KMS-11 (cell line): ENCODE data around the gene RAD51B.

Experiments used
- H2AFZ ChIP-seq: fragments of 200-600 bp; sonication (generic); 2 replicates; pipeline ENCODE4 v1.6.1; 2016; ENCODE audit warnings: antibody characterized with exemption, mixed run types, low read depth
- H3K27ac ChIP-seq: fragments of 200-600 bp; sonication (generic); 2 replicates; pipeline ENCODE4 v1.6.1; 2016; ENCODE audit warnings: mild to moderate bottlenecking, mixed run types
- H3K27me3 ChIP-seq: fragments of 200-600 bp; sonication (generic); 2 replicates; pipeline ENCODE4 v1.6.1; 2017; ENCODE audit warnings: mild to moderate bottlenecking, low read depth, mixed run types, moderate library complexity; ENCODE audit not compliant: insufficient read depth
- H3K36me3 ChIP-seq: fragments of 200-600 bp; sonication (generic); 2 replicates; pipeline ENCODE4 v1.6.1; 2017; ENCODE audit warnings: mild to moderate bottlenecking, mixed run types; ENCODE audit not compliant: insufficient read depth
- H3K4me1 ChIP-seq: fragments of 200-600 bp; sonication (generic); 2 replicates; pipeline ENCODE4 v1.6.1; 2016; ENCODE audit warnings: mild to moderate bottlenecking, low read depth, mixed run types; ENCODE audit not compliant: poor library complexity, severe bottlenecking
- H3K4me2 ChIP-seq: fragments of 200-600 bp; sonication (generic); 2 replicates; pipeline ENCODE4 v1.7.0; 2016; ENCODE audit warnings: mild to moderate bottlenecking, mixed run types
- H3K4me3 ChIP-seq: fragments of 200-600 bp; sonication (generic); IDR thresholded peaks from 2 replicates; pipeline ENCODE4 v1.6.1; 2017; ENCODE audit warnings: low read depth, low read length, mixed read lengths; ENCODE audit not compliant: insufficient read depth
- H3K79me2 ChIP-seq: fragments of 200-600 bp; sonication (generic); 2 replicates; pipeline ENCODE4 v1.6.1; 2016; ENCODE audit warnings: low read depth, mixed run types; ENCODE audit not compliant: insufficient read depth
- H3K9ac ChIP-seq: fragments of 200-600 bp; sonication (generic); 2 replicates; pipeline ENCODE4 v1.6.1; 2016; ENCODE audit warnings: mild to moderate bottlenecking, mixed run types
- H4K20me1 ChIP-seq: fragments of 200-600 bp; sonication (generic); 2 replicates; pipeline ENCODE4 v1.6.1; 2016; ENCODE audit warnings: mild to moderate bottlenecking, mixed run types; ENCODE audit not compliant: insufficient read depth
- CTCF ChIP-seq: fragments of 200-600 bp; sonication (generic); conservative IDR thresholded peaks from 2 replicates; pipeline ENCODE4 v1.6.1; 2017; ENCODE audit warnings: low read depth, mild to moderate bottlenecking, antibody characterized with exemption, low read length, moderate library complexity, mixed read lengths

The RAD51B gene

GRCh38 chr14:68466491-68466977 lies 647.0 kb downstream of the RAD51B start:
- no peaks in the 10 kb centered on the region for H3K27me3 ChIP-seq
- H4K20me1 ChIP-seq, result no peaks in the 10 kb centered on the region
- TF ChIP-seq CTCF, result no peak
- H3K4me2 ChIP-seq, result no peak overlapping the region
- no peak overlapping the region for H3K4me3 ChIP-seq
- H3K79me2 ChIP-seq, result no peaks in the 10 kb centered on the region
- H3K9ac ChIP-seq, result no peak overlapping the region
- no peak overlapping the region for H3K27ac ChIP-seq
- no peaks in the 10 kb centered on the region for H3K4me1 ChIP-seq
- no peak overlapping the region for H2AFZ ChIP-seq
- no peaks in the 10 kb centered on the region for H3K36me3 ChIP-seq

- no peak overlapping the region for H3K27ac ChIP-seq
- H3K9ac ChIP-seq, result no peak overlapping the region
- no peak overlapping the region for H3K4me2 ChIP-seq
- TF ChIP-seq CTCF, result no peak
- H4K20me1 ChIP-seq, result no peaks in the 10 kb centered on the region
- H3K4me3 ChIP-seq, result no peak overlapping the region
- no peaks in the 10 kb centered on the region for H3K27me3 ChIP-seq
- H2AFZ ChIP-seq, result no peak overlapping the region
- no peaks in the 10 kb centered on the region for H3K4me1 ChIP-seq
- no peaks in the 10 kb centered on the region for H3K79me2 ChIP-seq
- no peaks in the 10 kb centered on the region for H3K36me3 ChIP-seq
Observed at GRCh38 chr14:68467425-68467824, 647.8 kb downstream of the RAD51B start.

GRCh38 chr14:68468437-68469207 lies 649.0 kb downstream of the RAD51B start:
- H3K79me2 ChIP-seq, result no peaks in the 10 kb centered on the region
- no peak overlapping the region for H3K4me2 ChIP-seq
- no peak overlapping the region for H3K27ac ChIP-seq
- no peaks in the 10 kb centered on the region for H3K27me3 ChIP-seq
- no peaks in the 10 kb centered on the region for H3K36me3 ChIP-seq
- no peak for TF ChIP-seq CTCF
- H3K9ac ChIP-seq, result no peak overlapping the region
- no peak overlapping the region for H2AFZ ChIP-seq
- no peaks in the 10 kb centered on the region for H4K20me1 ChIP-seq
- H3K4me3 ChIP-seq, result no peak overlapping the region
- no peaks in the 10 kb centered on the region for H3K4me1 ChIP-seq

GRCh38 chr14:68469208-68469713 lies 649.7 kb downstream of the RAD51B start:
- Histone ChIP-seq H3K27ac (no peak overlapping the region), H3K9ac (no peak overlapping the region), H3K27me3 (no peaks in the 10 kb centered on the region), H2AFZ (no peak overlapping the region), H3K4me3 (no peak overlapping the region), H3K4me2 (no peak overlapping the region), H3K79me2 (no peaks in the 10 kb centered on the region), H4K20me1 (no peaks in the 10 kb centered on the region), H3K4me1 (no peaks in the 10 kb centered on the region), H3K36me3 (no peaks in the 10 kb centered on the region)
- no peak for TF ChIP-seq CTCF
